GM20431 (cell line): Measurements from ENCODE around the gene EVI2A.
"Not testable (repeated sequence)": the region's sequence is repeated elsewhere in the genome, so short reads cannot be mapped to it uniquely, and the experiment has no call there.

ENCODE experiments used
- in situ Hi-C: fragments of 300-500 bp; cut with MseI, MboI; formaldehyde crosslinking; loops from one replicate; pipeline ENCODE4 v1.15.0; 2020; ENCODE audit warnings: low sequenced_read_pairs; ENCODE audit not compliant: unreplicated experiment

EVI2A gene

GRCh38 chr17:31321481-31321880 lies at the start of gene EVI2A:
EVI2A (minus strand) TSS chr17:31321622; CDS start chr17:31319013, 2,609 bp downstream.
- in situ Hi-C loops, result no loop called here

- in situ Hi-C loops, result no loop called here
Observed at GRCh38 chr17:31369266-31369665, 47.8 kb upstream of the EVI2A start.

- in situ Hi-C loops, result no loop called here
Observed at GRCh38 chr17:31366088-31366487, 44.7 kb upstream of the EVI2A start.

- in situ Hi-C loops, result no loop called here
Observed at GRCh38 chr17:31364012-31364411, 42.6 kb upstream of the EVI2A start.

GRCh38 chr17:31357839-31358394 lies 36.5 kb upstream of the EVI2A start:
- in situ Hi-C loops, result no loop called here

GRCh38 chr17:31357091-31357490 lies 35.7 kb upstream of the EVI2A start:
- in situ Hi-C loops, result no loop called here

- in situ Hi-C loops, result no loop called here
Observed at GRCh38 chr17:31355935-31356334, 34.5 kb upstream of the EVI2A start.

- in situ Hi-C loops, result no loop called here
Observed at GRCh38 chr17:31349454-31349853, 28.0 kb upstream of the EVI2A start.

- in situ Hi-C loops, result not testable (repeated sequence)
Observed at GRCh38 chr17:31345191-31345747, 23.8 kb upstream of the EVI2A start.

GRCh38 chr17:31339906-31340661 lies 18.7 kb upstream of the EVI2A start:
- in situ Hi-C loops, result no loop called here

GRCh38 chr17:31329221-31329620 lies 7.8 kb upstream of the EVI2A start:
- in situ Hi-C loops, result no loop called here

- in situ Hi-C loops, result no loop called here
Observed at GRCh38 chr17:31328160-31328535, 6.7 kb upstream of the EVI2A start.

GRCh38 chr17:31327534-31328159 lies 6.2 kb upstream of the EVI2A start:
- in situ Hi-C loops, result no loop called here

- in situ Hi-C loops, result no loop called here
Observed at GRCh38 chr17:31323551-31323950, 2.1 kb upstream of the EVI2A start.

GRCh38 chr17:31321966-31322365 lies 544 bp upstream of the EVI2A start:
- in situ Hi-C loops, result no loop called here

GRCh38 chr17:31320791-31321190 lies 631 bp downstream of the EVI2A start:
- in situ Hi-C loops, result no loop called here

GRCh38 chr17:31320241-31320640 lies 1.2 kb downstream of the EVI2A start:
- in situ Hi-C loops, result no loop called here

- in situ Hi-C loops, result no loop called here
Observed at GRCh38 chr17:31318851-31319661, 2.4 kb downstream of the EVI2A start.

- in situ Hi-C loops, result no loop called here
Observed at GRCh38 chr17:31318298-31318801, 3.1 kb downstream of the EVI2A start.

- in situ Hi-C loops, result no loop called here
Observed at GRCh38 chr17:31314782-31315100, 6.7 kb downstream of the EVI2A start.
